OCI-LY7 (cell line): ENCODE data around the gene CA5A. TPM values are rescaled to one million over a fixed set of nuclear protein-coding genes. Genes with fewer than 3 reads are reported as not detected.
"Not testable (repeated sequence)": the region's sequence is repeated elsewhere in the genome, so short reads cannot be mapped to it uniquely, and the experiment has no call there.

Experiments
- BruUV-seq: library from RNA; stranded (reverse); fragments of 400-500 nt; replicated peaks from 2 replicates; lab custom pipeline; 2021; lab: Mats Ljungman, UMichigan
- CTCF ChIA-PET: fragments of 300-600 bp; sonication (Branson Sonifier 250); formaldehyde crosslinking; loops from one replicate; lab custom pipeline; 2022; ENCODE audit warnings: antibody characterized with exemption; ENCODE audit not compliant: unreplicated experiment; lab: Charles Lee
- POLR2A ChIA-PET: fragments of 300-600 bp; sonication (Branson Sonifier 250); formaldehyde crosslinking; loops from one replicate; lab custom pipeline; 2022; ENCODE audit warnings: antibody characterized with exemption; lab: Charles Lee
- DNase-seq: peaks from one replicate; pipeline ENCODE4 v3.0.0-alpha.2; 2015; ENCODE audit warnings: low spot score
- H2AFZ ChIP-seq: fragments of 200-600 bp; sonication (generic), shearing (Covaris generic); 2 replicates; pipeline ENCODE4 v1.6.1; 2014; ENCODE audit warnings: mild to moderate bottlenecking, antibody characterized with exemption, low read length, moderate library complexity
- H3K27ac ChIP-seq: fragments of 200-600 bp; sonication (generic); 2 replicates; pipeline ENCODE4 v1.5.1; 2014; ENCODE audit warnings: mixed run types, low read depth, mild to moderate bottlenecking, moderate library complexity, low read length, inconsistent platforms; ENCODE audit not compliant: poor library complexity, severe bottlenecking
- H3K36me3 ChIP-seq: fragments of 200-600 bp; sonication (generic); 2 replicates; pipeline ENCODE4 v1.6.1; 2014; ENCODE audit warnings: mild to moderate bottlenecking, antibody characterized with exemption, low read length, moderate library complexity, mixed read lengths; ENCODE audit not compliant: insufficient read depth
- H3K4me1 ChIP-seq: fragments of 200-600 bp; sonication (generic); 2 replicates; pipeline ENCODE4 v1.5.1; 2014; ENCODE audit warnings: mild to moderate bottlenecking, low read length; ENCODE audit not compliant: insufficient read depth, poor library complexity, severe bottlenecking
- H3K4me2 ChIP-seq: fragments of 200-600 bp; sonication (generic); 2 replicates; pipeline ENCODE4 v1.6.1; 2014; ENCODE audit warnings: mild to moderate bottlenecking, low read length
- H3K4me3 ChIP-seq: fragments of 200-600 bp; sonication (generic); 2 replicates; pipeline ENCODE4 v1.5.1; 2014; ENCODE audit warnings: mild to moderate bottlenecking, low read depth, low read length; ENCODE audit not compliant: poor library complexity, severe bottlenecking
- H3K79me2 ChIP-seq: fragments of 200-600 bp; sonication (generic); 2 replicates; pipeline ENCODE4 v1.6.1; 2016; ENCODE audit warnings: low read depth, mild to moderate bottlenecking, low read length, moderate library complexity, mixed read lengths; ENCODE audit not compliant: insufficient read depth
- H3K9me2 ChIP-seq: fragments of 200-600 bp; sonication (generic); 2 replicates; pipeline ENCODE4 v1.6.1; 2016; ENCODE audit warnings: mild to moderate bottlenecking, low read length, mixed read lengths; ENCODE audit not compliant: insufficient read depth
- H3K9me3 ChIP-seq: fragments of 200-600 bp; sonication (generic); 2 replicates; pipeline ENCODE4 v1.6.1; 2014; ENCODE audit warnings: mild to moderate bottlenecking, mixed run types, low read length, mixed read lengths
- H4K20me1 ChIP-seq: fragments of 200-600 bp; sonication (generic); 2 replicates; pipeline ENCODE4 v1.6.1; 2014; ENCODE audit warnings: mild to moderate bottlenecking, antibody characterized with exemption, low read length, moderate library complexity, mixed read lengths; ENCODE audit not compliant: insufficient read depth
- CTCF ChIP-seq: fragments of 200-600 bp; sonication (generic); conservative IDR thresholded peaks from 2 replicates; pipeline ENCODE4 v1.5.1; 2014; ENCODE audit warnings: mild to moderate bottlenecking, antibody characterized with exemption, low read length, moderate library complexity, mixed read lengths
- EZH2phosphoT487 ChIP-seq: fragments of 200-600 bp; sonication (generic); IDR thresholded peaks from 2 replicates; pipeline ENCODE4 v1.6.1; 2018; ENCODE audit warnings: low read depth, borderline replicate concordance, mild to moderate bottlenecking, mixed run types, antibody characterized with exemption, low read length, moderate library complexity, mixed read lengths
- intact Hi-C: fragments of 100-400 bp; cut with micrococcal nuclease; formaldehyde crosslinking; loops from one replicate; pipeline ENCODE4 v1.10.0; 2022; ENCODE audit not compliant: unreplicated experiment
- total RNA-seq, 2 experiments: library from RNA; depleted of rRNA in 1 of 2; stranded (reverse); fragments of >200 nt in 1 of 2; shearing (Covaris generic) in 1 of 2; gene quantifications; 2 replicates each; pipeline ENCODE4 v1.2.3, GENCODE V29; 2014 to 2022

Gene CA5A
- total RNA-seq, 2 experiments from 2014 or later = not detected

- POLR2A ChIA-PET = not testable (repeated sequence)
Measured at GRCh38 chr16:87983737-87984097, 47.4 kb upstream of the CA5A start.

GRCh38 chr16:87983072-87983736 lies 46.9 kb upstream of the CA5A start:
- H3K4me1 ChIP-seq, intact Hi-C loops, H3K27ac ChIP-seq, DNase-seq, CTCF ChIA-PET, H3K9me2 ChIP-seq, H3K4me2 ChIP-seq, H2AFZ ChIP-seq, H3K79me2 ChIP-seq, H3K4me3 ChIP-seq, H4K20me1 ChIP-seq, BruUV-seq, POLR2A ChIA-PET, H3K9me3 ChIP-seq: not testable (repeated sequence)
- peaks cover 37% of the 10 kb centered on the region; the same call in 1 of the 2 replicates for H3K36me3 ChIP-seq
- peak; percentile 45 for TF ChIP-seq CTCF

More at GRCh38 chr16:87983737-87984097, 47.4 kb upstream of the CA5A start:
- H2AFZ ChIP-seq, H3K79me2 ChIP-seq, H3K9me3 ChIP-seq, BruUV-seq, H4K20me1 ChIP-seq, intact Hi-C loops, DNase-seq, H3K4me3 ChIP-seq, H3K4me1 ChIP-seq, H3K27ac ChIP-seq, H3K4me2 ChIP-seq, H3K9me2 ChIP-seq, CTCF ChIA-PET: not testable (repeated sequence)
- peaks cover 37% of the 10 kb centered on the region; the same call in 1 of the 2 replicates for H3K36me3 ChIP-seq

- peaks cover 37% of the 10 kb centered on the region; the same call in 1 of the 2 replicates for H3K36me3 ChIP-seq
- H3K4me3 ChIP-seq = no peak overlapping the region
- intact Hi-C loops = no loop called here
- POLR2A ChIA-PET = no interaction called here
- no peaks in the 10 kb centered on the region for H3K4me1 ChIP-seq
- H3K4me2 ChIP-seq = no peak overlapping the region
- CTCF ChIA-PET = no interaction called here
- no peaks in the 10 kb centered on the region for H3K9me3 ChIP-seq
- no peak overlapping the region for H2AFZ ChIP-seq
- DNase-seq = no peak
- no peaks in the 10 kb centered on the region for H3K79me2 ChIP-seq
- no peaks in the 10 kb centered on the region for H3K9me2 ChIP-seq
- no peaks in the 10 kb centered on the region for H4K20me1 ChIP-seq
- no peak overlapping the region for H3K27ac ChIP-seq
- BruUV-seq = no TSS peak
- TF ChIP-seq EZH2phosphoT487 = no peak
- TF ChIP-seq CTCF = no peak
Measured at GRCh38 chr16:87982581-87983041, 46.3 kb upstream of the CA5A start.

- H3K9me2 ChIP-seq, H3K79me2 ChIP-seq, CTCF ChIA-PET, DNase-seq, H2AFZ ChIP-seq, H3K4me2 ChIP-seq, POLR2A ChIA-PET, BruUV-seq, H3K4me1 ChIP-seq, H3K4me3 ChIP-seq, H3K9me3 ChIP-seq, intact Hi-C loops, H3K27ac ChIP-seq, H4K20me1 ChIP-seq: not testable (repeated sequence)
- H3K36me3 ChIP-seq = peaks cover 35% of the 10 kb centered on the region; the same call in 1 of the 2 replicates
Measured at GRCh38 chr16:87981376-87981775, 45.0 kb upstream of the CA5A start.

GRCh38 chr16:87979911-87980630 lies 43.7 kb upstream of the CA5A start:
- H3K4me2 ChIP-seq, H3K9me2 ChIP-seq, H3K79me2 ChIP-seq, H3K4me1 ChIP-seq, H3K9me3 ChIP-seq, H3K4me3 ChIP-seq, H3K27ac ChIP-seq, CTCF ChIA-PET, H2AFZ ChIP-seq, DNase-seq, intact Hi-C loops, POLR2A ChIA-PET, H4K20me1 ChIP-seq, BruUV-seq: not testable (repeated sequence)
- peaks cover 32% of the 10 kb centered on the region; the same call in 1 of the 2 replicates for H3K36me3 ChIP-seq
